ENCODE data around the gene MOSMO. TPM values are rescaled to one million over a fixed set of nuclear protein-coding genes. Genes with fewer than 3 reads are reported as not detected.

The MOSMO gene
- total and polyA plus RNA-seq, 9 of the 15 experiments (the other 6 are each of a cell fraction or from before 2014, with no cell fraction given): 1.9 to 13.3 (median 7.7) TPM

GRCh38 chr16:22007509-22008214 is at the start of gene MOSMO (continued):
- TF ChIP-seq SFPQ (IDR thresholded peaks at IDR 0.05; ENCODE audit: low read depth, low read length): no peak
- peak; percentile 28 for TF ChIP-seq HNRNPLL (IDR thresholded peaks at IDR 0.05; ENCODE audit: low read depth, low read length, poor library complexity, severe bottlenecking)
- no peak for TF ChIP-seq CHAMP1 (IDR thresholded peaks at IDR 0.05)
- no peak for TF ChIP-seq EWSR1 (IDR thresholded peaks at IDR 0.05; ENCODE audit: borderline replicate concordance, low read depth, partially characterized antibody)
- TF ChIP-seq FOXK1 (CRISPR knock-in tag; IDR thresholded peaks at IDR 0.05; ENCODE audit: borderline replicate concordance): no peak
- no peak for TF ChIP-seq ZNF3 (CRISPR knock-in tag; IDR thresholded peaks at IDR 0.05)
- no peak for TF ChIP-seq SPI1 (IDR thresholded peaks at IDR 0.05; ENCODE audit: borderline replicate concordance, low read depth, low read length)
- no peak for TF ChIP-seq ZNF668 (CRISPR knock-in tag; IDR thresholded peaks at IDR 0.05)
- peak; percentile 17; the same call in 1 of the 2 replicates for TF ChIP-seq SMARCA4 (IDR thresholded peaks at IDR 0.05)
- TF ChIP-seq ZNF232 (CRISPR knock-in tag; IDR thresholded peaks at IDR 0.05): no peak
- TF ChIP-seq ZBED1 (IDR thresholded peaks at IDR 0.05): no peak
- no peak for TF ChIP-seq POLR2AphosphoS2 (IDR thresholded peaks at IDR 0.05; ENCODE audit: low read length)
- TF ChIP-seq ZFP36 (IDR thresholded peaks at IDR 0.05; ENCODE audit: low read depth, low read length, partially characterized antibody): no peak
- TF ChIP-seq NFYB (IDR thresholded peaks at IDR 0.05; ENCODE audit: extremely low read depth, insufficient read length): no peak
- no peak for TF ChIP-seq HNRNPUL1 (IDR thresholded peaks at IDR 0.05; ENCODE audit: low read length)
- TF ChIP-seq ZNF407 (IDR thresholded peaks at IDR 0.05; ENCODE audit: low read depth): no peak
